Measurements from ENCODE around the gene AR. TPM values are rescaled to one million over a fixed set of nuclear protein-coding genes. Genes with fewer than 3 reads are reported as not detected.

Gene AR
- total RNA-seq, 1 donor from 2014 or later: 35.1 TPM

DNA sequence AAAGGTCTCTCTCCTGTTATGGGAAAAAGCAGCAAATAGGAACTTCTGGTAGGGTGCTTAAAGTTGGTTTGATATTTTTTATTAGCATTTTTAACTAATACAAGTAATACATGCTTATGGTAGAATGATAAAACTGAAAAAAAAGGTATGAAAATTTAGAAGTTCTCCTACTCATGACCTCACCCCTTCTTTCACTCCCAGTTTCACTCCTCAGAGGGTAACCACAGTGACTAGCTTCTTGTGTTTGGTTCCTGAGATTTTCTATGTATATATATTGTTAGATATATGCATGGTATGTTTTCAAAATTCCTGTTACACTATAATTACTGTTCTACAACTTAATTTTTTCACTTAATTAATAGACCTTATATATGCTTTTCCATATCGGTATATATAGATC, 66.5 kb downstream of the AR start:
- Histone ChIP-seq H3K4me1 (no peaks in the 10 kb centered on the region), H3K27ac (no peak overlapping the region), H3K9me3 (no peaks in the 10 kb centered on the region), H3K4me3 (no peak overlapping the region), H3K27me3 (no peaks in the 10 kb centered on the region), H3K36me3 (no peaks in the 10 kb centered on the region)
- TF ChIP-seq CTCF (IDR thresholded peaks at IDR 0.05): no peak
- no peak for TF ChIP-seq POLR2A (IDR thresholded peaks at IDR 0.05)
- no peak for TF ChIP-seq POLR2AphosphoS5 (IDR thresholded peaks at IDR 0.05; ENCODE audit: insufficient read depth in 1 of 2, low read depth in 1 of 2)
- no peak for DNase-seq (ENCODE audit: extremely low spot score in 2 of 2)
- intact Hi-C loops (cut with DNase I): no loop called here

DNA sequence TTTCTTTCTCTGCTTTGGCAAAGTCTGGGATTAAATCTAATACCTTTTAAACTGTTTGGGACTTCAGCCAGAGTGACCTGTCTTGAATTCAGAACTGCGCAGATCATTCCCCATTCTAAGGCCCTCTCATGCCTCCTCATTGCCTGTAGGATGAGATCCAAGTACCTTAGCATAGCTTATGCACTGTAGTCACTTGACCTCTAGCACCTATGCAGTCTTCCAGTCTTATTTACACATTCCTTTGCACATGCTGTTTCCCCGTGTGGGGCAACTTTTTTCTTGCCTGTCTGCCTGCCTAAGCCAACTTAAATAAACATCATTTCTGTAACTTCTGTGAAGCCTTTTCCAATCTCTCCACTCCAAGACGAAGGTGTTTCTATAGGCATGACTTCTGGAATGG, 68.4 kb downstream of the AR start:
- TF ChIP-seq POLR2AphosphoS5 (IDR thresholded peaks at IDR 0.05; ENCODE audit: insufficient read depth in 1 of 2, low read depth in 1 of 2) (no peak), POLR2A (IDR thresholded peaks at IDR 0.05) (no peak), CTCF (IDR thresholded peaks at IDR 0.05) (no peak)
- Histone ChIP-seq H3K36me3 (no peaks in the 10 kb centered on the region), H3K4me1 (no peaks in the 10 kb centered on the region), H3K27ac (no peak overlapping the region), H3K4me3 (no peak overlapping the region), H3K27me3 (no peaks in the 10 kb centered on the region), H3K9me3 (no peaks in the 10 kb centered on the region)
- no peak for DNase-seq (ENCODE audit: extremely low spot score in 2 of 2)
- intact Hi-C loops (cut with DNase I): no loop called here

- intact Hi-C loops (cut with DNase I): no loop called here
- Histone ChIP-seq H3K4me1 (no peaks in the 10 kb centered on the region), H3K9me3 (no peaks in the 10 kb centered on the region), H3K36me3 (no peaks in the 10 kb centered on the region), H3K4me3 (no peak overlapping the region), H3K27ac (no peak overlapping the region), H3K27me3 (no peaks in the 10 kb centered on the region)
- no peak for DNase-seq (ENCODE audit: extremely low spot score in 2 of 2)
- TF ChIP-seq POLR2A (IDR thresholded peaks at IDR 0.05) (no peak), CTCF (IDR thresholded peaks at IDR 0.05) (no peak), POLR2AphosphoS5 (IDR thresholded peaks at IDR 0.05; ENCODE audit: insufficient read depth in 1 of 2, low read depth in 1 of 2) (no peak)
Observed at GRCh38 chrX:67613366-67613765, 69.5 kb downstream of the AR start.

DNA sequence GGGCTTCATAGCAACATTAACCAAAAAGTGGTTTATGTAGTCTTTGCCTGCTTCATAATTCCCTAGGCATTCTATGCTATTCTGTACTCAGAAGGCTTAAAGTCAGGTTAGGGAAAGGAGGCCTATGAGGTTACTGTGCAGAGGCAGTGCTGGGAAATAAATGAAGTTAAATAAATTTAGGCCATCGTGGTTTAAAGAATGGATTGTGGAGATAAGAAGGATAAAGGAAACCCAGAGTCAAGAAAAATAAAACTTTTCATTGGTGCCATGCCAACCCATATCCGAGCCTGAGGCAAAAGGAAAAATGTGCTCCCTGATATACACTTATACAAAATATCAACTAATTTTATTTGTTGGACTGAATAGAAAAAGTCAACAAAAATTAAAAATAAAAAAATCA, 70.2 kb downstream of the AR start:
- no peak for TF ChIP-seq CTCF (IDR thresholded peaks at IDR 0.05)
- no peak for TF ChIP-seq POLR2AphosphoS5 (IDR thresholded peaks at IDR 0.05; ENCODE audit: insufficient read depth in 1 of 2, low read depth in 1 of 2)
- TF ChIP-seq POLR2A (IDR thresholded peaks at IDR 0.05): no peak
- Histone ChIP-seq H3K9me3 (no peaks in the 10 kb centered on the region), H3K36me3 (no peaks in the 10 kb centered on the region), H3K4me1 (no peaks in the 10 kb centered on the region), H3K27ac (no peak overlapping the region), H3K4me3 (no peak overlapping the region), H3K27me3 (no peaks in the 10 kb centered on the region)
- intact Hi-C loops (cut with DNase I): no loop called here
- no peak for DNase-seq (ENCODE audit: extremely low spot score in 2 of 2)

DNA sequence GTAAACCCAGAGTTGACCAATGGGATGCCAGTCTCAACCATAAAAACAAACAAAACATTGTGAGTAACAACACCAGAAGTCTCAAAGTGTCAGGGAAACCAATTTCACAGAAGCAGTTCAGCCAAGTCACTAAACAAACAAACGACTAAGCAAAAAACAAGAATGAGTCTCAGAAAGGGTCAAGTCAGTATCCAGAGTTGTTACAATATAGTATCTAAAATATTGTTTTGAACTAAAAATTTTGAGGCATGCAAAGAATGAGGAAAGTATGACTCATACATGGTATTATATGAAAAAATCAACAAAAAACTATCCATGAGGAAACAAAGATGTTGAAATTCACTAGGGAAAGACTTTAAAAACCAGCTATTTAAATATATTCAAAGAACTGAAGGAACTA, 70.6 kb downstream of the AR start:
- no peak for DNase-seq (ENCODE audit: extremely low spot score in 2 of 2)
- intact Hi-C loops (cut with DNase I): no loop called here
- H3K27ac ChIP-seq: no peak overlapping the region

More for the DNA sequence above, 70.6 kb downstream of the AR start:
- Histone ChIP-seq H3K9me3 (no peaks in the 10 kb centered on the region), H3K4me3 (no peak overlapping the region), H3K36me3 (no peaks in the 10 kb centered on the region), H3K27me3 (no peaks in the 10 kb centered on the region), H3K4me1 (no peaks in the 10 kb centered on the region)
- TF ChIP-seq POLR2A (IDR thresholded peaks at IDR 0.05) (no peak), POLR2AphosphoS5 (IDR thresholded peaks at IDR 0.05; ENCODE audit: insufficient read depth in 1 of 2, low read depth in 1 of 2) (no peak), CTCF (IDR thresholded peaks at IDR 0.05) (no peak)

Measured in vagina (tissue), 2 donors.